HG03342 (cell line): ENCODE measurements around the gene LRMDA.

Experiments used
- ATAC-seq: cut with Tn5 transposase; IDR thresholded peaks from one replicate; pipeline ENCODE4 v1.9.1; 2021; ENCODE audit warnings: mild to moderate bottlenecking, moderate library complexity; ENCODE audit not compliant: unreplicated experiment

Gene LRMDA

GRCh38 chr10:75431180-75432111 is at the start of gene LRMDA:
TSS of gene LRMDA (plus strand) at chr10:75431624.
- no peak for ATAC-seq

- no peak for ATAC-seq
Observed at GRCh38 chr10:75386128-75386527, 45.3 kb upstream of the LRMDA start.

DNA sequence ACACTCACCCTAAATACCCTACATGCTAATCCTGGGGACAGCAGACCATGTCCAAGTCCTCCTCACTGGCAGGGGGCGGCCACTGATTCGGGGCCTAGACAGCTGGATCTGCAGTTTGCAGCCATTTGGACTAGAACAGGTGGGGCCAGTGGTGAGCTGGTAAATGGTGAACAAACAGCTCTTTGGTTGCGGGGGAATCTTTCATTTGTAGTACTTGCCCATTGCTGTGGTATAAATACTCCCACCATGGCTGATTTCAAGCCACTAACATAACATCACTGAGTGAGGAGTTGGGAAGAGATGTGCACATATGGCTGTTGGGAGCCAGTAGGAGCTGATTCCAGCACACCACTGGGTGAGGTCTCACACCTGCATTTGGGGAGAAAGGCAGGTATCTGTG is 43.3 kb upstream of the LRMDA start:
- no peak for ATAC-seq

- ATAC-seq = no peak
Observed at GRCh38 chr10:75390178-75390577, 41.2 kb upstream of the LRMDA start.

DNA sequence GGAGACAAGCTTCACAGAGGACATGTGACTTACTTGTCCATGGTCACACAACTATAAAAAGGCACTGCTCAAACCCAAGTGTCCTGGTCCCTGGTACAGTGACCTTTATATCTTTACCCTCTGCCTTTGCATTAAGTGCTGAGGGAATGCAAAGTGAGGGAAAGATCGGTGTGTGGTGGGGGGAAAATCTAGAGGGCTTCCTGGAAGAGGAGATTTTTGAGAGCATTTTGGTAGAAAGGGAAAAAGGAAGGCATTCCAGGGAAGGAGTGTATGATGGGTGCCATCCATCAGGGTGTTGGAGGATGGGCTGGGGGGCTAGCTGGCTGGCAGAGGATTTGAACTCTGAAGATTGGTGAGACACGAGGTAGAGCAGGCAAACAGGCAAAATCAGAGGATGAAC is 39.2 kb upstream of the LRMDA start:
- ATAC-seq = no peak

DNA sequence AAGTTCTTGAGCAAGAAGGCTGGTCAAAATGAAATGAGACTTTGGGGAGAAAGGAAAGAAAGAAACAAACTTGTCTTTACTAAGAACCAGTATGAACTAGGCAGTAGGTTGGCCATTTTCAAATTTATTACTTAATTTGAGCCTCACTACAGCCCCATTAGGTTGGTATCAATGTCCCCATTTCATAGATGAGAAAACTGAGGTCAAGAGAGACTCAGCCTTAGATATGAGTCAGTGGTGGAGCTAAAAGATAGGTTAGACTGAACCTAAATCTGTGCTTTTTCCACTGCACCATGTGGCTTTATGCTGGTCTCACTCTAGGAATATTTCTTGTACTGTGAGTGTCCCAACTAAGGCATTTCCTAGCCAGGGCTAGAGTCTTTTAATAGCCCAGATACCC is 38.7 kb upstream of the LRMDA start:
- ATAC-seq = no peak

DNA sequence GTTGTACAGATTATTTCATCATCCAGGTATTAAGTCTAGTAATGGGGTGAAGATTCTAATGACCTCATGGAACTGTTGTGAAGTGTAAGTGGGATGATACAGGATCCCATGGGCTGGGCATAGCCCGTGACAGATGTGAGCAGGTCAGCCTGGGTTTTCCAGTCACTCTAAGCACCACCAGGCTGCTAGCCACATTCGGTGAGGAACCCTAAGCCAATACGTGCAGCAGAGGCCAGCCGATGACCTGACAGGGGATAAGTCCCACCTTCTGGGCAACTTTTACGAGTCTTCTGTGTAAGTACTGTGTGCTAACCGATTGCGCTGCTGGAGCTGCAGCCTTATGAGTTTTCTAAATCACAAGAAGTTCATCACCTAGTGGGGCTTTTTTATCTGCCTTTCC is 37.2 kb upstream of the LRMDA start:
- ATAC-seq = no peak

GRCh38 chr10:75395066-75395931 is 36.1 kb upstream of the LRMDA start:
- no peak for ATAC-seq

GRCh38 chr10:75395932-75396630 is 35.3 kb upstream of the LRMDA start:
- ATAC-seq = no peak

DNA sequence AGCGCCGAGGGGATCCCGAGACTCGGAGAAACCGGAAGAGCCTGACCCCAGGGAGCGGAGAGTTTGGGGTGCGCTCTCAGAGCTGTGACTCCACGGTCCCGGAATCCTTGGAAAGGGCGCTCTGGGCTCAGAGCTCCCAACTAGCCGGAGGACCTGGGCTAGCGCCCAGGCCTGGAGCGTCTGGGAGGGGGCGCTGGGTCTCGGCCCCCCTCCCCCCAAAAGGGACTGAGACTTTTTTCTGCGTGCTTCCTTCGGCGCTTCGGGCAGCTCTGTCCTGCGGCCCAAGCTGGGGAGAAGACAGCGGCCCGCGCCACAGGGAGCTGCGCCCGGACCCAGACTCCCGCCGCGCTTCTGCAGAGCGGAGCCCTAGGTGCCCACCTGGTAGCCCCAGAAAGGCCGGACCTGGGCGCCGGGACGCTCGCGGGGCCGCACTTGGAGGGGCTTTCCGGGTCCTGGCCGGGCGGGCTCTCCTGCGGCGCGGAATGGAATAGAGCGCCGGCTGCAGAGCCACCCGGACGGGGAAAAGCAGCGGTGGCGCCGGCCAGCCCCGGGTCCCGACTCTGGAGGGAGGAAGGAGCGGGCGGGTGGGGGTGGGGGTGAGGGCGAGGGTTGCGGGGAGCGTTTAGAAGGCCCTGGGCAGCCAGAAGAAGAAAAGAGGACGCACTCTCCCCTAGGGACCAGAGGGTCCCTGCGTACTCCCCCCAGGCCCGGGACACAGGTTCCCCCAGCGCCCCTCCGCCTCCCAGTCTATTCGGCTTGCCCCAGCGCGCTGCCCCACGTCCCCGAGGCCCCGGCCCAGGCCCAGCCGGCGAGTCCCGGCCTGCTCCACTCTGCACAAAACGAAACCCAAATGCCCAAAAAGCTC is 34.6 kb upstream of the LRMDA start:
- no peak for ATAC-seq

- no peak for ATAC-seq
Observed at GRCh38 chr10:75397496-75398199, 33.8 kb upstream of the LRMDA start.

- ATAC-seq = no peak
Observed at GRCh38 chr10:75398200-75398691, 33.2 kb upstream of the LRMDA start.

DNA sequence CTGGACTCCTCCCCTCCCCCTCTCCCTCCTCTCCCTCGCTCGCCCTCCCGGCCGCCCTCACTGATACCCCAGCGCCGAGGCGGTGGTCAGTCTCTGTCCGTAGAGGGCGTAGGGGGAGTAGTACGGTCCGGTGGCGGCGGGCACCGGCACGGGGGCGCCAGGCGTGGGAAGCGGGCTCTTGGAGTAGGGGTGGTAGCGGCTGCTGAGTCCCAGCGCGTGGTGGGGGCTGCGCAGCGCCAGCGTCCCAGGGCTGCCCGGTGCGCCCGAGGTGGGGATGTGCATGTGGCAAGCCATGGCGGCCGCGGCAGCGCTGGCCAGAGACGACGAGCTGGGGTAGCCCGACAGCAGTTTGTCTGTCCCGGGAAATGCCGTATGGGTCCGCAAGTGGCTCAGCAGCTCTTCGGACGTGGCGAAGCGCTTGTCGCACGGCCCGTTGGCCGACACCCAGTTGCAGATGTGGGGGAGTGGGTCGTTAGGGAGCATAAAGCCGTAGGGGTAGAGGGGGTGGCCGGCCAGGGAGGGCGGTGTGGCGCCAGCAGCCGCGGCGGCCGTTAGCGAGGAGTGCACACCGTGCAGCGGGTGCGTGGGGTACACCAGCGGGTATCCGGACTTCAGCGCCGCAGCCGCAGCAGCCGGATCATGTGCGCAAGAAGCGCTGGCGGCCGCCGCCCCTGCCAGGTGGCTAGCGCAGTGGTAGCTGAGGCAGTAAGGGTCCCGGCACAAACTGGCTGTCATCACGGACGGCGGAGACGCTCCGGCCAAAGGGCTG is 32.5 kb upstream of the LRMDA start:
- no peak for ATAC-seq

DNA sequence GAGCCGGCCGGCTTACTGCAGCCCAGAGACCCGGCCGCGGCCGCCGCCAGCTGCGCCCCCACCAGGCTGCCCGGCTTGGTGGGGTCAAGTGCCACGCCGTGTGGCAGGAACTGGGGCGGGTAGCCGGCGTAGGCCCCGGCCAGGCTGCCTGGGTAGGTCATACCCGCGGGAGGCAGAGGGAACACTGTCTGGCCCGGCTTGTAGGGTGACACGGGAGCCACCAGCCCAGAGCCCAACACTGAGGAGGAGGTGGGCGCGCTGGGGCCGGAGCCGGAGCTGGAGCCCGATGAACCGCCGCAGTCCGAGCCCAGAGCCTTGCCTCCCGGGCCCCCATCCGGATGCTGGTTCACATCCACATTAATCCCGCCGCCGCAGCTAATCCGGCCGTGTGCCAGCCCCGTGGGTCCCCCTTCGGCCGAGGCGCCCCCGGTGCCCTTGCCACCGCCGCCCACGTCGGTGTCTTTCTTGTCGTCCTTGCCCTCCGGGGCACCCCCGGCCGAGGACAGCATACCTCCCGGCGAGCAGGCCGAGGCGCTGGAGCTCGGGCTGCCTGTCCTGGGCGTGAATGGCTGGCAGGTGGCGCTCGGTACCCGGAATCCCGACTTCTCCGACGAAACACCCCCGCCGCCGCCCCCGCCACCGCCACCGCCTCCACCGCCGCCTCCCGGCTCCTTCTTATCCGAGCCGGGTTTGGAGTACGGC is 31.8 kb upstream of the LRMDA start:
- ATAC-seq = peak; percentile 22

DNA sequence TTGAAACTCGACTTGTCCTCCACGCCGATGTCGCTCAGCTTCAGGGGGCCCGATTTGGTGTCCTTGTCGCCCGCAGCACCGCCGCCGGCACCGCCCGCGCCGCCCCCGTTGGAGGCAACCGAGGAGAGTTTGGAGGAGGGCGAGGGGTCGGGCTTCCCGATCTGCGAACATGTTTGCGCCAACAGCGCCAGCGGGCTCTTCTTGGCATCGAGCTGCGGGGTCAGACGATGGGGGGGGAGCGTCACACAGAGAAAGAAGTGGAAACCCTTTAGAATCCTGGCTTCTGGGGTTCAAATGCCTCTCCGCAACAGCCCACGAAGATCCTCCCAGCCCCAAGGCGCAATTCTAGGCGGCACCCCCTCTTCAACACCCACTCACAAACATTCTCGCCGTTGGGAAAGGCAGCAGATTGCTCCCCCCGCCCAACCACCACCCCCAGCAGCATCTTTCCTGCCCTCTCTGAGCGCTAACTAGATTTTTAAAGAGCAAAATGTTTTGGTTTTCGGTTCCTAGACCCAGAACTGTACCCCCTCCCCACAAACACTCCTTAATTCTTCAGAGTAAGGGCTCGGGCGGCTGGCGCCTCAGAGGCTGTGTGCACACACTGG is 31.2 kb upstream of the LRMDA start:
- no peak for ATAC-seq

- peak; percentile 15 for ATAC-seq
Observed at GRCh38 chr10:75400771-75401568, 30.5 kb upstream of the LRMDA start.
